ENCODE data around the gene VTA1.

- TF ChIP-seq CTCF (conservative IDR thresholded peaks at IDR 0.05; ENCODE audit: low read length) (no peak), EZH2phosphoT487 (IDR thresholded peaks at IDR 0.05; ENCODE audit: borderline replicate concordance) (no peak)
Measured at GRCh38 chr6:142210606-142211005, 63.5 kb downstream of the VTA1 start.
